OCI-LY1 (cell line): ENCODE measurements around the gene FGF21.

Source experiments
- EZH2 ChIP-seq: fragments of 200-600 bp; sonication (generic), shearing (Covaris generic); IDR thresholded peaks from 2 replicates; pipeline ENCODE4 v1.8.0; 2017; ENCODE audit warnings: borderline replicate concordance, mixed run types, mild to moderate bottlenecking, antibody characterized with exemption, low read length, moderate library complexity, mixed read lengths
- TF ChIP-seq, protein P1 (sequence below): fragments of 200-600 bp; sonication (generic), shearing (Covaris generic); IDR thresholded peaks from 2 replicates; pipeline ENCODE4 v1.5.1; 2017; ENCODE audit warnings: mild to moderate bottlenecking, antibody characterized with exemption, low read length, moderate library complexity, mixed read lengths

DNA sequence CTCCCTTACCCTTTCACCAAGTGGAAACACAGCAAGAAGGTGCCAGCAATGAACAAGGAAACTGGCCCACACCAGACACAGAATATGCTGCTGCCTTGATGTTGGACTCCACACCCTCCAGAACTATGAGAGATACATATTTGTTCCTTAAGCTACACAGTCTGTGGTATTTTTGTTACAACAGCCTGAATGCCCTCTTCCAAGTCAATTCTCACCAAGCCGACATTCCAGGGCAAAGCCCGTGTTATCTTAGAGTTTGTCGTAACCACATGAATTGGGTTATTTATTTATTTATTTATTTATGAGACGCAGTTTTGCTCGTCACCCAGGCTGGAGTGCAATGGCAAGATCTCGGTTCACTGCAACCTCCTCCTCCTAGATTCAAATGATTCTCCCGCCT is 14.9 kb downstream of the FGF21 start:
- TF ChIP-seq EZH2 = no peak
- TF ChIP-seq, protein P1, sequence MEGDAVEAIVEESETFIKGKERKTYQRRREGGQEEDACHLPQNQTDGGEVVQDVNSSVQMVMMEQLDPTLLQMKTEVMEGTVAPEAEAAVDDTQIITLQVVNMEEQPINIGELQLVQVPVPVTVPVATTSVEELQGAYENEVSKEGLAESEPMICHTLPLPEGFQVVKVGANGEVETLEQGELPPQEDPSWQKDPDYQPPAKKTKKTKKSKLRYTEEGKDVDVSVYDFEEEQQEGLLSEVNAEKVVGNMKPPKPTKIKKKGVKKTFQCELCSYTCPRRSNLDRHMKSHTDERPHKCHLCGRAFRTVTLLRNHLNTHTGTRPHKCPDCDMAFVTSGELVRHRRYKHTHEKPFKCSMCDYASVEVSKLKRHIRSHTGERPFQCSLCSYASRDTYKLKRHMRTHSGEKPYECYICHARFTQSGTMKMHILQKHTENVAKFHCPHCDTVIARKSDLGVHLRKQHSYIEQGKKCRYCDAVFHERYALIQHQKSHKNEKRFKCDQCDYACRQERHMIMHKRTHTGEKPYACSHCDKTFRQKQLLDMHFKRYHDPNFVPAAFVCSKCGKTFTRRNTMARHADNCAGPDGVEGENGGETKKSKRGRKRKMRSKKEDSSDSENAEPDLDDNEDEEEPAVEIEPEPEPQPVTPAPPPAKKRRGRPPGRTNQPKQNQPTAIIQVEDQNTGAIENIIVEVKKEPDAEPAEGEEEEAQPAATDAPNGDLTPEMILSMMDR = no peak
